GM19467 (cell line): Measurements from ENCODE around the gene MOB4.
A peak's percentile ranks its signal among the peaks of the same experiment; 100 is the strongest.
"Not testable (repeated sequence)": the region's sequence is repeated elsewhere in the genome, so short reads cannot be mapped to it uniquely, and the experiment has no call there.

ENCODE experiments used
- ATAC-seq: cut with Tn5 transposase; IDR thresholded peaks from one replicate; pipeline ENCODE4 v1.9.1; 2021; ENCODE audit warnings: mild to moderate bottlenecking, moderate library complexity; ENCODE audit not compliant: unreplicated experiment

MOB4 gene

GRCh38 chr2:197515739-197516392 is at the start of gene MOB4:
Gene MOB4, plus strand, starts transcription at chr2:197516066. Its CDS starts 21 bp downstream, at chr2:197516087.
- peak; percentile 94 for ATAC-seq

DNA sequence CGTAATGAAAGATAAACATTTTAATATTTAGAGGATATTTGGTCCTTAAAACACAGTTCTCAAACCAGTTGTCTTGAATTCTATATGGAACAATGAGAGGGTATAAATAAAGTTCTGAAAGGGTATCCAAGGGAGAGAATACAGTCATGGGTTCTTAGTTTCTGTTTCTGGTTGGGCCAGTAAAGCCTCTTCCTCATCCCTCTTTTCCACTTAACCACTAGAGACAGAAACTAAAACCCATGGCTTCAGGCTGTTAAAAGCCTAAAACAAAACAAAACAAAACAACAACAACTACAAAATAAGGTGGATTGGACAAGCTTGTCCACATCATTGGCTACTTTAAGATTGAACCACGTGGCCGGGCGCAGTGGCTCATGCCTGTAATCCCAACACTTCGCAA is 43.7 kb upstream of the MOB4 start:
- ATAC-seq: no peak

DNA sequence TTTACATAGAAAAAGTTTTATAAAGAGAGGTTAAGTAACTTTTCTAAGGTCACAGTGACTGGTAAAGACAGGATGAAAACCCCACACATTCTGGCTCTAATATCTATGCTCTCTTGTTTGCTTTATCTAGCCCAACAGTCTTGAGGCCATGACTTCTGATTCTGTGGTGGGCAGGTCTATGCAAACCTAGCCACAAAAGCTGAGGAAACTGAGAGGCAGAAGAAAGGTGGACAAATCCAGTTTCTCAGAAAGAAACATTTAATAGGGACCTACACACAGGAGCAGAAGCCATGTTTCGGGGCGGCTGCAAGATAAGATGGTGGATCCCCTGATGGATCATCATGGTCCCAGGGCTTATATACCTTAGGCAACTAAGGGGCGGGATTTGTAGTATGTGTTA is 38.1 kb upstream of the MOB4 start:
- no peak for ATAC-seq

DNA sequence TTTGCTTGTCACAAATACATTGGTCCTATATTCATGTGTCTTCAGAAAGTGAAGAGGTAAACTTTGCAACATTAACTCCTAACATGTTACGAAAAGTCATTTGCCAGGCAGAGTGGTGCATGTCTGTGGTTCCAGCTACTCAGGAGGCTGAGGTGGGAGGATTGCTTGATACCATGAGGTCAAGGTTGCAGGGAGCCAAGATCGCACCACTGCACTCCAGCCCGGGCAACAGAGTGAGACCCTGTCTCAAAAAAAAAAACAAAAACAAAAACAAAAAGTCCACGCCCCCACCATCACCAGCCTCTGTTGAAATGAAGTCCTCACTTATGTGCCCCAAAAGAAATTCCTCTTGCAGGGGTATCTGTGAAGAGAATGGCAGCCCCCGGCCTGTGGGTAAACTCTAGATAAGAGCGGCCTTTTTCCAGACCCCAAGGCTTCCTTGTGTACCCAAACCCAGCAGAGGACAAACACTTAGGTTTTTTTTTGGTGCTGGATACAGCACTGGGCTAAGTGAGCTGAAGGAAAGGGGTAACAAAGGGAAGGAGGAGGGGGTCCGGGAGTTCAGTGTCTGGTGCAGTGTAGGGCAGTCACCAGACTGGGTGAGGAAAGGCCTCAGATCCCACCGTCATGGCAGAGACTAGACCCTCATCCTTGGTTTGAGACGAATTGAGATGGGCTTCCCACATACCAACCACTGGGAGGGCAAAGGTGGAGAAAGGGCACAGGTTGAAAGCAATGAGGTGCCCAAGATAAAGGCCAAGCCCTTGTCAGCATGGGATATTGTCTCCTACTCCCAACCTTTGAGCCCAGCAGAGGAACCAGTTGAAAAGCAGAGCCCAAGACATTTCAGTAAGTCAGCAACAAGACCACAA is 35.5 kb upstream of the MOB4 start:
- no peak for ATAC-seq

DNA sequence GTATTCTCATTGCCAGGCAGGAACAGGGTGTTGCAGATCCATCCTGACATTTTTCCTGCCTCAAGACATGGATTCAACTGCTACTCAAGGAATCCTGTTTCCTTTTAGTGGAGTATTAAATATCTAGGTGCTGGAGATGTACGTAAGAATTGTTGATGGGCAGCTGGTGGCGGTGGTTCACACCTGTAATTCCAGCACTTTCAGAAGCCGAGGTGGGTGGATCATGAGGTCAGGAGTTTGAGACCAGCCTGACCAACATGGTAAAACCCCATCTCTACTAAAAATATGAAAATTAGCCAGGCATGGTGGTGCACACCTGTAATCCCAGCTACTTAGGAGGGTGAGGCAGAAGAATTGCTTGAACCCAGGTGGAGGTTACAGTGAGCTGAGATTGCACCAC is 31.6 kb upstream of the MOB4 start:
- not testable (repeated sequence) for ATAC-seq

- ATAC-seq: no peak
Measured at GRCh38 chr2:197486175-197486574, 29.7 kb upstream of the MOB4 start.

DNA sequence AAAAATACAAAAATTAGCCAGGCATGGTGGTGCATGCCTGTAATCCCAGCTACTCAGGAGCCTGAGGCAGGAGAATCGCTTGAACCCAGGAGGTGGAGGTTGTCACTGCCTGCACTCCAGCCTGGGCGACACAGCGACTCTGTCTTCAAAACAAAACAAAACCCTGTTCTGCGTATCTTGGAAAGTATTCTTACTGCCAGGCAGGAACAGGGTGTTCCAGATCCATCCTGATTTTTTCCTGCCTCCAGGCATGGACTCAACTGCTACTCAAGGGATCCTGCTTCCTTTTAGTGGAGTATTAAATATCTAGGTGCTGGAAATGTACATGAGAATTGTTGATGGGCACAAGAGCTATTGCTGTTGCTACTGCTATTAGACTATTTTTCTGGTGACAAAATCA is 28.5 kb upstream of the MOB4 start:
- no peak for ATAC-seq

GRCh38 chr2:197495433-197496134 is 20.3 kb upstream of the MOB4 start:
- ATAC-seq: no peak

GRCh38 chr2:197496695-197497094 is 19.2 kb upstream of the MOB4 start:
- no peak for ATAC-seq

DNA sequence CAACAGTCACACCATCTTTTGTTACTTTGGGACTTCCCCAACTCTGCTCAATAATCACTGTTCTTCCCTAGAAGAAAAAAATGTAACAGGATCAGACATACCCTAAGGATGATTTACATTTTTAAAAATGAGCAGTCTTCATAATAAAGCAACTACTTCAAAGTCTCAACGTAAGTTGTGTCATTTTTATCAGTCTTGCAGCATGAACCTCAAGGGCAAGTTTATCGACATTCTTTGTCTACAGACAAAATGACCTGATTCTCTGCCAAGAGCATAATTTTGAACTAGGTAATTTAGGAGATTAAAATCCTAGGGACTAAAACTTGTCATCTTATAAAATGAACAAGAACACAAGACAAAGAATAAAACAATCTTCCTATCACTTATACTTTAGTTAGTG is 18.5 kb upstream of the MOB4 start:
- no peak for ATAC-seq

GRCh38 chr2:197498235-197498936 is 17.5 kb upstream of the MOB4 start:
- no peak for ATAC-seq

- ATAC-seq: peak; percentile 18
Measured at GRCh38 chr2:197498937-197499593, 16.8 kb upstream of the MOB4 start.

DNA sequence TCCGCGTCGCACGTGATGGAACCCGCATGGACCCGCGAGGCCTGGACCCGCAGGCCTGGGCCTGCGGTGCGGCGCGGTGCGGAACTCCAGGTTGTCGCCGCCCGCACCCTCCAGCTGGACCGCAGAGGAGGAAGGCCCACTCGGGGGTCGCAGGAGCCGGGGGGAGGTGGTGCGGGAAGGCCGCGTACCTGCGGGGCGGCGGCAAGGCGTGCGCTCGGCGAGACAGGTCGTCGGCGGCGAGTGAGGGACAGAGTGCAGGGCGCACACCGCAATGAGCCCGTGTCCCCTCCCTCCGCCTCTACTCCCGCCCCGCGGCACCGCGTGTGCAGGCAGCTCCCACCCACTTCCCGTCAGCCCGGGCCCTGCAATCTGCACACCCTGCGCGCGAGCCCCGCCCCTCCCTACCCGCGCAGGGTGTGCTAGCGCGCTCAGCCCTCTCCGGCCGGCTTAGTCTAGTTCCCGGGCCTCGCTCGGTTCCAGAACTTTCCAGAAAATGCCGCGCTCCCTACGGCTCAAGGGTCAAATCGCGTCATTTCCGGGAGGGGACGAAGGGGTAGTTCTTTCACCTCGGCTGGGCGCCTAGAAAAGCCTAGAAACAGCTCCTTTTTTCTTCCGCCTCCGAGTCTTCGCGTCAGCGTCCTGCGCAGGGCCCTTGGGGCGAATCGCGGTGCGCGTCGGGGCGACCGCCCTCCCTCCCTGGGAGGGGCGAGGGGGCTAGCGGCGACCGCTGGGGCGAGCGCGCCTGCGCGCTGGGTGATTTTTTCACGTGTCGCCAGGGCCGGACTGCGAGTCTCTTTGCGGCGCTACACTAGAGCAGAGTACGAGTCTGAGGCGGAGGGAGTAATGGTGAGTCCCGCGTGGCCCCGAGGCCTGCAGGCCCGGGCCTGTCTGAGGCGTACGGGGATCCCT is 16.0 kb upstream of the MOB4 start, which contains the start of the genes HSPD1 and HSPE1:
Gene HSPD1, minus strand, starts transcription at position 247 of the 909 bp plus-strand sequence. CDS start 992 bp downstream, outside the sequence.
Gene HSPE1, plus strand, starts transcription at position 786 of the 909 bp plus-strand sequence. Its CDS starts 58 bp downstream, at position 844.
- peak; percentile 82 for ATAC-seq

- ATAC-seq: no peak
Measured at GRCh38 chr2:197500503-197501131, 15.2 kb upstream of the MOB4 start.

DNA sequence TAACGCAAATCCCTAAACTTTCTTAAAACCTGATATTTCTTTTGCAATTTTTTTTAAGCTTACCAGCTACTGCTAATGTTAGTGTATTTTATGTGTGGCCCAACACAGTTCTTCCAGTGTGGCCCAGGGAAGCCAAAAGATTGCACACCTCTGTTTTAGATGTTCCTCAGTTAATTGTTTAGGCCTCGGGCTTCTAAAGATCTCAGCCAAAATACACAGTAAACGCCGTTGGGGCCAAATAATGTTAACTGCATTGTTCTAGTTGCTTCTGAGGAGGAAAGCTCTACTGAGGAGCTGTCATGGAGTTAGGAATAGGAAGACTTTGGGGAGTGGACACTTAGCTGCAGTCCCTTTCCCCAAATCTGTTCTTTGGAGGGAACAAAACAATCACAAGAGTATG is 13.7 kb upstream of the MOB4 start:
- ATAC-seq: no peak

- no peak for ATAC-seq
Measured at GRCh38 chr2:197502685-197503084, 13.2 kb upstream of the MOB4 start.

DNA sequence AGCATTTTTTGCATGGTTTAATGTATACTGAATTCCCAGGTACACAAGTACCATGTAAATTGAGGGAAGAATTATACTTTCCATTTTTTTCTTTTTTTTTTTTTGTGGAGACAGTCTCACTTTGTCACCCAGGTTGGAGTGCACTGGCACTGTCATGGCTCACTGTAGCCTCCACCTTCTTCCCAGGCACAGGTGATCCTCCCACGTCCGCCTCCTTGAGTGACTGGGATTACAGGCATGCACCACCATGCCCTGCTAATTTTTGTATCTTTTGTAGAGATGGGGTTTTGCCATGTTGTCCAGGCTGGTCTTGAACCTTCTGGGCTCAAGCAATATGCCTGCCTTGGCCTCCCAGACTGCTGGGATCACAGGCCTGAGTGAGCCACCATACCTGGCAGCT is 11.9 kb upstream of the MOB4 start:
- no peak for ATAC-seq

DNA sequence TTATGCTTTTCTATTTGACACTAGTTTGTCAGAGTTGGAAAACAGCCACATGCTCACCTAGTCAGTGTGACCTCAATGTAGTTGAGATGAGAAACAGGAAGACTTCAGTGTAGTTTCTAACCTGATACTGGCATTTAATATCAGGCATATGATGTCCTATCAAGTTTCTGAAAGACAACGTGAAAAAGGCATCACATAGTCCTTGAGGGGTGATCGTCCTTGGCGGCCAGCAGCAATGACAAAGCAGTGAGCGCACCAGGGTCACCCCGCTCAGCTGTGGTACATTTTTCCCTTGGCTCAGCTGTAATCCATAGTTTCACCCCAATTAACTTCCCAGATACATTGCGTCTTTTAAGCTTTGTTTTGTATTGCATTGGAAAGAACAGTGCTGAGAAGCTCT is 11.4 kb upstream of the MOB4 start:
- no peak for ATAC-seq

DNA sequence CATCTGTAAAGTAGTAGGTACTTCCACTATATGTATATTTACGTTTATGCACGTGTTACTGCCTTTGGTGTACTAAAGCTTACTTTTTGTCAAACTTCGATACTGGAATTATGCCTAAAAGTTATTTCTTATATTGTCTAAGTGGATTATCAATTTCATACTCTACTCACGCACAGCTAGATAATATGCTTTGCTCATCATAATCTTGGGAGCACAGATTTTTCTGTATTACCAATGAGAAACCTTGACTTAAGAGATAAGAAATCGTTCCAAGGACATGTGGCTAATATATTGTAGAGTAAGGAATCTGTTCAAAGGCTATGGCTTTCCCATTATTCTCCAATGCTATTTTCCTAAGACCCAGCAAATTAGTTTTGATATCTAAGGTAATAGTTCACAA is 9.2 kb upstream of the MOB4 start:
- no peak for ATAC-seq
